ENCODE measurements around the gene PCGF1. TPM values are rescaled to one million over a fixed set of nuclear protein-coding genes. Genes with fewer than 3 reads are reported as not detected.

PCGF1 gene
- total and polyA plus RNA-seq, 2 of the 13 experiments (the other 11 are each of a cell fraction or from before 2014, with no cell fraction given) = 20.4 to 22.6 TPM

GRCh38 chr2:74553892-74554819, 46.7 kb upstream of the PCGF1 start, which contains the start of the genes DOK1 and LOXL3 (continued):
- no peak for TF ChIP-seq ETS1 (CRISPR knock-in tag; IDR thresholded peaks at IDR 0.05)
- TF ChIP-seq KMT2A (CRISPR knock-in tag; IDR thresholded peaks at IDR 0.05) = no peak
- TF ChIP-seq CREB3 (CRISPR knock-in tag; IDR thresholded peaks at IDR 0.05) = no peak
- peak; percentile 54 for TF ChIP-seq ASH2L (IDR thresholded peaks at IDR 0.05; ENCODE audit: insufficient read length, low read depth, low read length)
- TF ChIP-seq ZNF766 (CRISPR knock-in tag; IDR thresholded peaks at IDR 0.05; ENCODE audit: borderline replicate concordance) = no peak
- TF ChIP-seq ZNF562 (CRISPR knock-in tag; IDR thresholded peaks at IDR 0.05; ENCODE audit: borderline replicate concordance) = no peak
- 0 out of 2 replicates have a peak, but pooled peaks have one; percentile 24 for TF ChIP-seq ZNF710 (CRISPR knock-in tag; IDR thresholded peaks at IDR 0.05; ENCODE audit: borderline replicate concordance)
- TF ChIP-seq RORA (CRISPR knock-in tag; IDR thresholded peaks at IDR 0.05) = no peak
- TF ChIP-seq ZFY (CRISPR knock-in tag; IDR thresholded peaks at IDR 0.05) = 0 out of 2 replicates have a peak, but pooled peaks have one; percentile 34
- peak; percentile 94 for TF ChIP-seq MAFG (CRISPR knock-in tag; IDR thresholded peaks at IDR 0.05)
- no peak for TF ChIP-seq NFAT5 (CRISPR knock-in tag; IDR thresholded peaks at IDR 0.05)
- no peak for TF ChIP-seq CCAR2 (optimal IDR thresholded peaks at IDR 0.05; ENCODE audit: low read depth, low read length)
- no peak for TF ChIP-seq ZNF234 (CRISPR knock-in tag; conservative IDR thresholded peaks at IDR 0.05)
- no peak for TF ChIP-seq KDM5A (IDR thresholded peaks at IDR 0.05; ENCODE audit: borderline replicate concordance, low read length)
- 0 out of 2 replicates have a peak, but pooled peaks have one; percentile 48 for TF ChIP-seq ZMYM2 (CRISPR knock-in tag; IDR thresholded peaks at IDR 0.05)
- no peak; the same call in 1 of the 2 replicates for TF ChIP-seq MEF2D (CRISPR knock-in tag; IDR thresholded peaks at IDR 0.05)
- no peak for TF ChIP-seq CHD2 (IDR thresholded peaks at IDR 0.05; ENCODE audit: low read depth, low read length)
- no peak for TF ChIP-seq FOXM1 (CRISPR knock-in tag; IDR thresholded peaks at IDR 0.05)
- no peak for TF ChIP-seq DNMT1 (CRISPR knock-in tag; IDR thresholded peaks at IDR 0.05)
- 0 out of 2 replicates have a peak, but pooled peaks have one; percentile 35 for TF ChIP-seq ZNF607 (CRISPR knock-in tag; IDR thresholded peaks at IDR 0.05; ENCODE audit: borderline replicate concordance)
